A673 (cell line): ENCODE measurements around the gene DNAJB14. TPM values are rescaled to one million over a fixed set of nuclear protein-coding genes. Genes with fewer than 3 reads are reported as not detected.

Experiments used
- BruUV-seq: library from RNA; stranded (reverse); fragments of 400-500 nt; replicated peaks from 2 replicates; lab custom pipeline; 2021; lab: Mats Ljungman, UMichigan
- CTCF ChIA-PET: fragments of 300-600 bp; sonication (Branson Sonifier 250); formaldehyde crosslinking; loops from one replicate; lab custom pipeline; 2022; ENCODE audit warnings: antibody characterized with exemption; lab: Charles Lee
- POLR2A ChIA-PET: fragments of 300-600 bp; sonication (Branson Sonifier 250); formaldehyde crosslinking; loops from one replicate; lab custom pipeline; 2022; ENCODE audit warnings: antibody characterized with exemption; ENCODE audit not compliant: low non-redundant PET; lab: Charles Lee
- DNase-seq: peaks from one replicate; pipeline ENCODE4 v3.0.0-alpha.2; 2015; ENCODE audit warnings: low spot score
- H3K27ac ChIP-seq: fragments of 200-600 bp; sonication (generic); 2 replicates; pipeline ENCODE4 v1.5.1; 2016; ENCODE audit warnings: mixed run types, low read depth, mild to moderate bottlenecking, mixed read lengths, antibody characterized with exemption, low read length; ENCODE audit not compliant: poor library complexity, severe bottlenecking
- H3K27me3 ChIP-seq: fragments of 200-600 bp; sonication (generic); replicated peaks from 2 replicates; pipeline ENCODE4 v1.6.1; 2017; ENCODE audit warnings: mixed run types, low read depth, mild to moderate bottlenecking, mixed read lengths, antibody characterized with exemption, low read length; ENCODE audit not compliant: insufficient read depth, poor library complexity
- H3K36me3 ChIP-seq: fragments of 200-600 bp; sonication (generic); 2 replicates; pipeline ENCODE4 v1.6.1; 2016; ENCODE audit warnings: mixed run types, mild to moderate bottlenecking, mixed read lengths, antibody characterized with exemption, low read length; ENCODE audit not compliant: insufficient read depth, poor library complexity, severe bottlenecking
- H3K4me1 ChIP-seq: fragments of 200-600 bp; sonication (generic); 2 replicates; pipeline ENCODE4 v1.6.1; 2017; ENCODE audit warnings: mixed run types, mild to moderate bottlenecking, mixed read lengths, antibody characterized with exemption, low read length; ENCODE audit not compliant: insufficient read depth, poor library complexity, severe bottlenecking
- H3K4me3 ChIP-seq: fragments of 200-600 bp; sonication (generic); 2 replicates; pipeline ENCODE4 v1.5.1; 2016; ENCODE audit warnings: low read depth, mixed run types, mild to moderate bottlenecking, mixed read lengths, low read length; ENCODE audit not compliant: poor library complexity, severe bottlenecking
- H3K9me3 ChIP-seq: fragments of 200-600 bp; sonication (generic); 2 replicates; pipeline ENCODE4 v1.6.1; 2016; ENCODE audit warnings: mixed run types, low read depth, mild to moderate bottlenecking, mixed read lengths, antibody characterized with exemption, low read length; ENCODE audit not compliant: poor library complexity, severe bottlenecking
- CTCF ChIP-seq: fragments of 300-800, 200-600 bp; sonication (generic); conservative IDR thresholded peaks from 2 replicates; pipeline ENCODE4 v1.5.1; 2017; ENCODE audit warnings: low read depth, mild to moderate bottlenecking, antibody characterized with exemption, low read length, moderate library complexity, mixed read lengths
- EZH2 ChIP-seq: fragments of 200-600 bp; sonication (generic); IDR thresholded peaks from 2 replicates; pipeline ENCODE4 v1.6.1; 2017; ENCODE audit warnings: borderline replicate concordance, low read depth, mild to moderate bottlenecking, mixed read lengths, antibody characterized with exemption, low read length; ENCODE audit not compliant: poor library complexity, severe bottlenecking
- intact Hi-C: fragments of 100-400 bp; cut with micrococcal nuclease; formaldehyde crosslinking; loops from one replicate; pipeline ENCODE4 v1.10.0; 2022; ENCODE audit not compliant: unreplicated experiment
- total RNA-seq: library from RNA; stranded (reverse); gene quantifications from 2 replicates; pipeline ENCODE4 v1.2.3, GENCODE V29; 2021

Gene DNAJB14
- total RNA-seq, 1 experiment from 2014 or later: 36.4 TPM

GRCh38 chr4:99861120-99861905 is 85.1 kb downstream of the DNAJB14 start:
- Histone ChIP-seq H3K4me1 (no peaks in the 10 kb centered on the region), H3K4me3 (no peak overlapping the region), H3K36me3 (no peaks in the 10 kb centered on the region), H3K27ac (no peak overlapping the region), H3K27me3 (peaks cover 44% of the 10 kb centered on the region), H3K9me3 (no peaks in the 10 kb centered on the region)
- ChIA-PET CTCF (no interaction called here), POLR2A (no interaction called here)
- TF ChIP-seq EZH2 (no peak), CTCF (no peak)
- no TSS peak for BruUV-seq
- intact Hi-C loops: no loop called here
- DNase-seq: no peak

GRCh38 chr4:99860521-99860920 is 85.9 kb downstream of the DNAJB14 start:
- no peak overlapping the region for H3K4me3 ChIP-seq
- no TSS peak for BruUV-seq
- no peaks in the 10 kb centered on the region for H3K9me3 ChIP-seq
- no peak overlapping the region for H3K27ac ChIP-seq
- peaks cover 39% of the 10 kb centered on the region for H3K27me3 ChIP-seq
- H3K36me3 ChIP-seq: no peaks in the 10 kb centered on the region
- ChIA-PET POLR2A (no interaction called here), CTCF (no interaction called here)
- DNase-seq: no peak
- no peak for TF ChIP-seq CTCF
- TF ChIP-seq EZH2: no peak
- intact Hi-C loops: no loop called here
- H3K4me1 ChIP-seq: no peaks in the 10 kb centered on the region

GRCh38 chr4:99859618-99860017 is 86.8 kb downstream of the DNAJB14 start:
- no TSS peak for BruUV-seq
- no peaks in the 10 kb centered on the region for H3K9me3 ChIP-seq
- ChIA-PET CTCF (no interaction called here), POLR2A (no interaction called here)
- peaks cover 31% of the 10 kb centered on the region for H3K27me3 ChIP-seq
- intact Hi-C loops: no loop called here
- no peaks in the 10 kb centered on the region for H3K4me1 ChIP-seq
- H3K36me3 ChIP-seq: no peaks in the 10 kb centered on the region
- no peak overlapping the region for H3K27ac ChIP-seq
- TF ChIP-seq CTCF: no peak
- TF ChIP-seq EZH2: no peak
- DNase-seq: no peak
- no peak overlapping the region for H3K4me3 ChIP-seq
